SK-N-SH (cell line): ENCODE results near the gene SLC9A4.

Experiments
- CTCF ChIP-seq: fragments of 200-600 bp; sonication (generic); IDR thresholded peaks from 2 replicates; pipeline ENCODE4 v1.6.1; 2017; ENCODE audit warnings: antibody characterized with exemption, mild to moderate bottlenecking, moderate library complexity
- PBX3 ChIP-seq: IDR thresholded peaks from 2 replicates; pipeline ENCODE4; 2012
- SMC3 ChIP-seq: IDR thresholded peaks from 2 replicates; pipeline ENCODE4 v1.6.1; 2012; ENCODE audit warnings: low read depth, low read length, improper control_type of control experiment

DNA sequence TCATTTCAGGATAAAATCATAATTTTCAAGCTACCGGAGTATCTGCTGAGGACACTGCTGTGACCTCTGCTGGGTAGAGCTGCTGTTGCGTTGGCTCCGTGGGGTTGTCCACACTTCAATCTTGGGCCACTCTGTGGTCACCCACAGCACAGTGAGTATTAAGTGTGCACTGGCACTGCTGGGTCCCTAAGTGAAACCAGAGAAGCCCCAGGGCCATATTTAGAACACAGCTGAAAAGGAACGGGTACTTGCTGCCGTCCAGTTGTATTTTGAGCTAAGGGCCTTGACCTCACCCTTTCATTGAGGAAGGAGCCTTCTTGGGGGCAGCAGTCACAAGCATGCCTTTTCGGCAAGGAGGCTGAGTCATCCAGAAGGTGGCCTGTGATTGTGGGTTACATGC lies 10.1 kb downstream of the SLC9A4 start:
- TF ChIP-seq PBX3 (no peak), CTCF (no peak), SMC3 (no peak)
